ENCODE data around the gene BCHE.

The BCHE gene

GRCh38 chr3:165835431-165835830, 1.8 kb downstream of the BCHE start:
- no peaks in the 10 kb centered on the region for H4K20me1 ChIP-seq (ENCODE audit: insufficient read depth)
- H3K4me3 ChIP-seq (IDR thresholded peaks at IDR 0.05; ENCODE audit: insufficient read depth, low read depth, low read length): no peak overlapping the region
- H3K79me2 ChIP-seq (ENCODE audit: insufficient read depth, low read depth): no peaks in the 10 kb centered on the region
- peak overlapping the region; percentile 4; the same call in 1 of the 2 replicates for H3K4me2 ChIP-seq
- no peak for TF ChIP-seq CTCF (conservative IDR thresholded peaks at IDR 0.05; ENCODE audit: low read depth, low read length)
- no peaks in the 10 kb centered on the region for H3K36me3 ChIP-seq (ENCODE audit: insufficient read depth)
- no peak overlapping the region for H3K9ac ChIP-seq
- H3K27me3 ChIP-seq (ENCODE audit: insufficient read depth, low read depth): no peaks in the 10 kb centered on the region
- H3K4me1 ChIP-seq (ENCODE audit: low read depth, poor library complexity, severe bottlenecking): peaks cover 44% of the 10 kb centered on the region
- H3K27ac ChIP-seq: no peak overlapping the region
- no peak overlapping the region for H2AFZ ChIP-seq (ENCODE audit: low read depth)

DNA sequence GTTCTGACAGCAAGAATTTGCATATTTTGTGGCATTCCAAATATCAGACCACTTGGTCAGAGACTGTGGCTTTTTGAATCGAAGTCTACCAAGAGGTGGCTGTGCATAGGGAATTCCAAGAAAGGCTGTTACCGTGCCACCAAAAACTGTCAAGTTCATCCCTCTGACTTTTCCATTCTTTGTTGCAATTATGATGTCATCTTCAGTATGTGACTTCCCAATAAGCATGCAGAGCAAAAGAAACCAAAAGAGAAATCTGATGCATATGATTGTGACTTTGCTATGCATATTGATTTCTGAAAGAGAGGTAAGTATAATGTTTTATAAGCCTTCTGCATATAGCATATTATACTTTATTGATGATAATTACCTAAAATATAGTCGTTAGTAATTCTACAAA, 6.5 kb downstream of the BCHE start:
- no peaks in the 10 kb centered on the region for H3K27me3 ChIP-seq (ENCODE audit: insufficient read depth, low read depth)
- H3K4me3 ChIP-seq (IDR thresholded peaks at IDR 0.05; ENCODE audit: insufficient read depth, low read depth, low read length): no peak overlapping the region
- no peaks in the 10 kb centered on the region for H3K79me2 ChIP-seq (ENCODE audit: insufficient read depth, low read depth)
- no peak for TF ChIP-seq CTCF (conservative IDR thresholded peaks at IDR 0.05; ENCODE audit: low read depth, low read length)
- no peak overlapping the region for H3K4me2 ChIP-seq
- H3K4me1 ChIP-seq (ENCODE audit: low read depth, poor library complexity, severe bottlenecking): peaks cover 10% of the 10 kb centered on the region
- H3K9ac ChIP-seq: no peak overlapping the region
- H3K27ac ChIP-seq: no peak overlapping the region
- H4K20me1 ChIP-seq (ENCODE audit: insufficient read depth): no peaks in the 10 kb centered on the region
- H3K36me3 ChIP-seq (ENCODE audit: insufficient read depth): no peaks in the 10 kb centered on the region
- H2AFZ ChIP-seq (ENCODE audit: low read depth): no peak overlapping the region

DNA sequence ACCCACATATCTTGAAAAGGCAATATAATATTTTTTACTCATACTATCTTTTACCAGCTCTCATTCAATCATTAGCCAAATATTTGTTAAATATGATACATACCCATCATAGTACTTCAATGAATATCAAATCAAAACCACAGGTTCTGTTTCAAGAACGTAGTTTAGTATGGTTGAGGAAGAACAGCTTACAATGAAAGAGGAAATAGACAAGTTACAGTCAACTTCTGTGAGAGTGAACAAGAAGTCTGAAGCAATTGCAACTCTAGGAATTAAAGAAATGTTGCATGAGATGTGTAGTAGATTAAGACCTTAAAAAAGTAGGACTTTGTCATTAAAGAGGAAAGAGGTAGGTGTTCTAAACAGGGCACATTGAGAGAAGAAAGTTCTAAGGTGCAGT, 9.3 kb downstream of the BCHE start:
- H4K20me1 ChIP-seq (ENCODE audit: insufficient read depth): no peaks in the 10 kb centered on the region
- TF ChIP-seq CTCF (conservative IDR thresholded peaks at IDR 0.05; ENCODE audit: low read depth, low read length): no peak
- no peak overlapping the region for H3K27ac ChIP-seq
- H3K79me2 ChIP-seq (ENCODE audit: insufficient read depth, low read depth): no peaks in the 10 kb centered on the region
- H3K4me1 ChIP-seq (ENCODE audit: low read depth, poor library complexity, severe bottlenecking): no peaks in the 10 kb centered on the region
- H3K36me3 ChIP-seq (ENCODE audit: insufficient read depth): no peaks in the 10 kb centered on the region
- no peaks in the 10 kb centered on the region for H3K27me3 ChIP-seq (ENCODE audit: insufficient read depth, low read depth)
- H2AFZ ChIP-seq (ENCODE audit: low read depth): no peak overlapping the region
- H3K4me2 ChIP-seq: no peak overlapping the region
- H3K4me3 ChIP-seq (IDR thresholded peaks at IDR 0.05; ENCODE audit: insufficient read depth, low read depth, low read length): no peak overlapping the region
- H3K9ac ChIP-seq: no peak overlapping the region

DNA sequence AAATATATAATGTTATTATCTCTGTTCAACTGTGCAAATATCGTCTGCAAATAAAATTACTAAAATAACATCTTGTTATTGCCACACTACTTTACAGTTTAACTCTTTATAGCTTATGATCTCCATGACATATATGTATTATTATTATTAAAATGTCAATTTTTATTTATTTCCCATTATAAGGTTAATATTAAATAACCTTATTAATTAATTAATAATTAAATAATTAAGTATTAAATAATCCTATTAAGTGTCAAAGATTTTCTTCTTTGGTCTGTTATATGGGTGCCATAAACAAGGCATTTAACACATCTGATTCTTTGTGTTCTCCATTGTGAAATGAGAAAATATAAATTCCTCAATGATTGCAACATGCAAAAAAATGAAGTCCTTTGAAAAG, 10.0 kb downstream of the BCHE start:
- Histone ChIP-seq H3K27ac (no peak overlapping the region), H3K4me2 (no peak overlapping the region)

More for the DNA sequence above, 10.0 kb downstream of the BCHE start:
- Histone ChIP-seq H4K20me1 (ENCODE audit: insufficient read depth) (no peaks in the 10 kb centered on the region), H3K36me3 (ENCODE audit: insufficient read depth) (no peaks in the 10 kb centered on the region), H2AFZ (ENCODE audit: low read depth) (no peak overlapping the region), H3K9ac (no peak overlapping the region), H3K4me1 (ENCODE audit: low read depth, poor library complexity, severe bottlenecking) (no peaks in the 10 kb centered on the region), H3K27me3 (ENCODE audit: insufficient read depth, low read depth) (no peaks in the 10 kb centered on the region), H3K79me2 (ENCODE audit: insufficient read depth, low read depth) (no peaks in the 10 kb centered on the region), H3K4me3 (IDR thresholded peaks at IDR 0.05; ENCODE audit: insufficient read depth, low read depth, low read length) (no peak overlapping the region)
- TF ChIP-seq CTCF (conservative IDR thresholded peaks at IDR 0.05; ENCODE audit: low read depth, low read length): no peak
